ENCODE measurements around the gene KCNK16.

DNA sequence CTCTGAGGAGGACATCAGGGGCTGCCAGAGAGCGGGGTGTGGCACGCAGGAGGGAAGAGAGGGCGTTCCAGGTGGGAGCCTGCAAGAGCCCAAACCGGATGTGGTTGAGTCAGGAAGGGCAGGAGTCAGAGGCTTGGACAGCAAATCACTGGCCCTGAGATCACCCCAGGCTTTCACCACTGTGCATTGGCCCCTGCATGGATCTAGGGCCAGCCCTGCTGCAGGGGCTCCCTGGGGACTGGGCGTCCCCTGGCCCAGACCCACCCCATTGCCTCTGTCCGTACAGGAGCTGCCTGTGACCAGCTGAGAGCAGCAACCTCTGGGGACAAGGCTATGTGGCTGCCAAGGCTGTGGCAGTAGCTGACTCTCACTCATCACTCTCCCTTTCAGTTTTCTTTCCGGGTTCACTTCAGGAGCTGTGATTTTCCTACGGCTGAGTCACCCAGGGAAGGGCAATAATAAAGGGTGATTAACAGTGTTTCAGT lies 42.2 kb downstream of the KCNK16 start:
- no peak for TF ChIP-seq CTCF (IDR thresholded peaks at IDR 0.05)
- TF ChIP-seq ZFX (IDR thresholded peaks at IDR 0.05; ENCODE audit: borderline replicate concordance): no peak

Data from 22Rv1 (cell line).